Spleen (tissue), 7 donors: ENCODE results near the gene TMEM97.

Experiments used
- CTCF ChIP-seq, 11 experiments: fragments of 200-600 bp in 7 of 11; fragments of 450-650 bp in 4 of 11; sonication (generic) in 4 of 11; IDR thresholded peaks in 8 of 11; conservative IDR thresholded peaks in 3 of 11; 1 replicate in 7 of 11; 2 replicates in 4 of 11; pipeline versions ENCODE4 v1.4.0 to v1.8.0; 2016 to 2021; ENCODE audit warnings: antibody characterized with exemption in 11 of 11, inconsistent platforms in 4 of 11, mild to moderate bottlenecking in 1 of 11
- POLR2A ChIP-seq, 3 donors: fragments of 450-650 bp; IDR thresholded peaks; one replicate each; pipeline ENCODE4 v1.5.1; 2017; ENCODE audit warnings: antibody characterized with exemption in 3 of 3, mild to moderate bottlenecking in 1 of 3
- POLR2AphosphoS5 ChIP-seq, 3 donors: sonication (generic); formaldehyde crosslinking; IDR thresholded peaks; one replicate each; pipeline ENCODE4 v1.5.1; 2017; ENCODE audit warnings: antibody characterized with exemption in 3 of 3
- donor health status: DM: no; HTN: no; CAD: no; lungs with moderate emphysema.
- donor health status: DM: no; HTN: no; CAD: no.
- donor health status: DM: no; HTN: no; CAD: no.

GRCh38 chr17:28272166-28272565, 46.8 kb upstream of the TMEM97 start:
- TF ChIP-seq CTCF (IDR thresholded peaks at IDR 0.05 in 8 of 11, conservative IDR thresholded peaks at IDR 0.05 in 3 of 11) (no peak), POLR2A (IDR thresholded peaks at IDR 0.05) (no peak), POLR2AphosphoS5 (IDR thresholded peaks at IDR 0.05) (no peak)
